Activated CD4-positive, alpha-beta T cell treated with anti-CD3 and anti-CD28 coated beads, Interleukin-2, amount 50 U/mL, for 24 hours (primary cell): Measurements from ENCODE around the gene EGFLAM.

Experiments
- DNase-seq, 2 donors: peaks; one replicate each; pipeline ENCODE4 v3.0.0-alpha.2; 2020; ENCODE audit warnings: low read depth in 1 of 2, low spot score in 1 of 2

The EGFLAM gene

DNA sequence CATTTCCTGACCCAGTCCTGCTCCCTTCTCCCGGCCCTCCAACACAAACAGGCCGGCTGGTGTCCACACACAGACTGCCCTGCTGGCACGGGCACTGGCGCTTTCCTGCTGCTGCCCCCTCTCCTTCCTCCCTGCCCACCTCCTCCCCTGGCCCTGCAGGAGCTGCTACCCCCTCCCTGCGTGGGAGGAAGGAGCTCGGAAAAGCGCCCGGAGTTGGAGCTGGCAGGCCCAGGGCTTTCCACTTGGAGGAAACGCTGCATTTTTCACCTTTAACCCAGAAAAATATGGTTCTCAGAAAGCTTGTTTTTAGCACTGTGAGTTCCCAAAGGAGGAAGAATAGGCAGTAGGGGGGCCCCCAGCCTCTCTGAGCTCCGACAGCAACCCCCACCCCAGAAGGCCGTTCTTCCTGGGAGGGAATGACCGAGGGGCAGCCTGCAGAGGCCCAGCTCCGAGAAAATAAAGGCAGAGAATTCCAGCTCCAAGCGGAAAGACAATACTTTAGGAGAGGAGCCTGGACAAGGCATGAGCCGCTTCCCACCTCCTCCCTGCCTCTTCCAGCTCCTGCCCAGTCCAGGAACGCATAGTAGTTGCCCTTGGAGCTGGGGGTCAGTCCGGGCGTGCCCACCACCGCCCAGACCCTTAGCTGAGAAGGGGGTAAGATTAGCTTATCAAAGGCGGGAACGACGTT lies 209.1 kb downstream of the EGFLAM start:
- no peak for DNase-seq

GRCh38 chr5:38468202-38468673 lies 209.9 kb downstream of the EGFLAM start:
- DNase-seq: no peak

DNA sequence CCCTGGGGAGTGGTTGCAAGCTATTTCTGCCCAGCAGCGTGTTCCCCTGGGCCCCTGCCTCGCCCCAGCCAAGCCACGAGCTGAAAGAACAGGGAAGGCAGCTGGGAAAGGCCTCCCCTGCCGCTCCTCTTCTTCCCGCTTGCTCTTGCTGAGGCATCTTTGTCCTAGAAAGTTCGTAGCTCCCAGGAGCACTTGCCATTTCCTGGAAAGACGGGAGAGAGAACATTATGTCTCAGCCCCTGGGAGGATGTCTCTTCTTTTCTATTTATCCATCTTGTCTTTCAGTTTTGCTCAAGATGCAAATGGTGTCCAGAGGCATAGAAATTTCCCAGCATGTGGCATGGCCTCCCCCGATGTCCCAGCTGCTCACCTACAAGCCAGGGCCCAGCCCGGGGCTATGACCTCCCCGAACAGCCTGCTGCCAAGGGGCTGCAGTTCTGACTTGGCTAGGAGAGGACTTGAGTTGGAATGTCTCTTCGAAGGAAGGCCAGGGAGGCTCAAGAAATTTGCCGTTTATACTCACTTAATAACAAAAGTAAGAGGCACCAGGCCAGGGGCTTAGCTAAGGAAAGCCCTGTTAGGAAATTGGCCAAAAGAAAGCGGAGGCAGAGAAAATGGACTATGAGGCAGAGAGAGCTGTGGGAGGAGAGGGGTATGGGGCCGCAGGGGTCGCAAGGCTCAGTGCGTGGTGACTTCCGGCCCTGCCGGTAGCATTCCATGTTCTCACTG lies 210.8 kb downstream of the EGFLAM start:
- no peak for DNase-seq

DNA sequence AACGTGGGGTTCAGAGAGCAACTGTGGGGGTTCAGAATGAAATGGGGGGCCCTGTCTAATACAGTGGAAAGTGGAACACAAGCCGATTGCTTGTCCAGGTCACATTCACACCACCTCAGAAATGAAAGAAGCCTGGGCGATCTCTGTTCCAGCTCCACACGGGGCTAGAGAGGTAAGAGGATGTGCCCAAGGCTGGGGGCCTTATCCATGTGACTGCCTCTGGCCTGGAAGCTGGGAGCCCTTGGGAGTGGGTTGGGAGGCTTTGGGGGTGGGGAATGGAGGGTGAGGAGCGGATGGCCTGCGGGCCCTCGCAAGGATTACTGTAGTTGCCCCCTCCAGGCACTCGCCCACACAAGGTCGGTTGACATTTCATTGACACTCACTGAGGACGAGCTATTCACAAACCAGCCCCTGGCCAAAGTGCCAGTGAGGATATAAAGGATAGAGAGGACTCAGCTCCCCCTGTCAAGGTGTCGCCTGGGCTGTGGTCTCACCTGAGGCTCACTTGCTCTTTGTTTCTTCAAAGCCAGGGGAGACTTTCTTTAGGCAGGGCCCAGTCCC lies 211.4 kb downstream of the EGFLAM start:
- no peak for DNase-seq

GRCh38 chr5:38471709-38472108 lies 213.3 kb downstream of the EGFLAM start:
- DNase-seq: no peak

GRCh38 chr5:38472541-38472940 lies 214.2 kb downstream of the EGFLAM start:
- no peak for DNase-seq

DNA sequence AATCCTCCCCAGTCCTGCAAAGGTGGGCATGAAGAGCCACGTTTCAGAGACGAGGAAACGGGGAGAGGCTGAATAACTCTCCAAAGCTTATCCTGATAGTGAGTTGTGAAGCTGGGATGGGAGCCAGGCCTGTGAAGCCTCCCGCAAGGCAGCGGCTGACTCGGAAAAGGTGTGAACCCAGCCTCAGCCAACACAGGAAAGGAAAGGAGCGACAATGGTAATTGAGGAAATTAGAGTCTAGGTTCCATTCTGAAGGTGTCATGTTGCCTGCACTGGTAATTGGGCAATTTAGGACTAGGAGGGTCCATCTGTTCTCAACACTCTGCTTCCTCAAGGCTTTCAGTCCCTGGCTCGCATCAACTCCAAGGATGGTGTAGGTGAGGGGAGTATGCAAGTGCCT lies 214.6 kb downstream of the EGFLAM start:
- DNase-seq: no peak

DNA sequence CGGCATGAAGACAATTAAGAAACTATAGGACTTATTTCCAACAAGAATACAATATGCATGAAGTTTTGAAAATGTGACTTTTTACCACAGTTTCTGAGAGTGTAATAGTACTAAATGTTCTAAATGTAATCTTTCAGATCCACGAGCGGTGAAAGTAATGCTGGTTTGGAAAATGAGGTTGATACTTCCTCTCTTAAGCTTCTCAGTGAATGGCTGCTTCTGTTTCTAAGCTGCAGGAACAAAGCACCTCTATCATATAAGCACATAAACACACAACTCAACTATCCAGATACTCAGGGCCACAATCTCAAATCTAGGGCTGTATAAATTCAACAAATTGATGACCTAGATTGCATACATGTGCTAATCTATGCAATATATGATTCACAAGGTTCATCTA lies 219.8 kb downstream of the EGFLAM start:
- no peak for DNase-seq

DNA sequence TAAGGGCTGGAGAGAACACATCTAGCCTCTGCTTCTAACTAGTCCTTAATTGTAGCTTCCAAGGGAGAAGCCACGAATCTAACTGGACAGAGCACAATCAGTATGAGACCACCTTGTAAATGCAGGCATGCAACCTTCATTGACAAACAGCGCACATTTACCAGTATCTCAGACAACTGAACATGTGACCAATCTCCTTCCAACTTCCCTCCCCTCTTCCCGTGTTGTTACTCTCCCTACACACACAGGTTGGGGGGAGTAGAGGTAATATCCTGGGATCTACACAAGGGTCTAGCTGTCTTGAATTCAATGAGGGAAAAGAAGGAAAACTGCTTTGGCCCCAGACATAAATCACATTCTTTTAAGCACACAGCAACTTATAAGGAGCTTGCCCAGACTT lies 220.5 kb downstream of the EGFLAM start:
- DNase-seq: no peak

DNA sequence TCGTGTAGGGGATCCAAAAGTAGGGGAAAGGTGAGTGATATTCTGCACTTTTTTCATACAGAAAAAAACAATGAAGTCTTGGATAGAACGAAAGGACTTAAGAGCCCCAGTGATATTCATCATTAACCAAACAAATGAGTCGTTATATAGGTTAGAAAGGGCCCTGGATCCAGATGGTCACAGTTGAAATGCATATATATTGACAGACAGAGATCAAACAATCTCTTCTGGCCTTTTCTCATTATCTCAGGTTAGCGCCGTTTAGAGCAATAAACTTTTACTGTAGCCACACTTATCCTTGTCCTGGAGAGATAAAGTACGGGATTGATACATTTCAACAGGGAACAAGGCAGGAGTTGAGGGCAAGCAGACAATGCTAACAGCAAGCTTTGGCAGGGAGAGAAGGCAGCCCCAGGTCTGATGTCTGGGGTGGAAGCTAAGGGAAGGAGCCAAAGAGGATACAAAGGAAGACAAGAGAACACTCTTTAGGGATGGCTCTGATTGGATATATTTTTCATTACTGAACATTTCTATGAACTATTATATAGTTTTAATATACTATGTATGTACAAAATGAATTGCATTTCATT lies 221.1 kb downstream of the EGFLAM start:
- no peak for DNase-seq

GRCh38 chr5:38483805-38484398 lies 225.5 kb downstream of the EGFLAM start:
- no peak for DNase-seq

- DNase-seq: no peak
These were observed 235.8 kb downstream of the EGFLAM start for GRCh38 chr5:38494175-38494574.

DNA sequence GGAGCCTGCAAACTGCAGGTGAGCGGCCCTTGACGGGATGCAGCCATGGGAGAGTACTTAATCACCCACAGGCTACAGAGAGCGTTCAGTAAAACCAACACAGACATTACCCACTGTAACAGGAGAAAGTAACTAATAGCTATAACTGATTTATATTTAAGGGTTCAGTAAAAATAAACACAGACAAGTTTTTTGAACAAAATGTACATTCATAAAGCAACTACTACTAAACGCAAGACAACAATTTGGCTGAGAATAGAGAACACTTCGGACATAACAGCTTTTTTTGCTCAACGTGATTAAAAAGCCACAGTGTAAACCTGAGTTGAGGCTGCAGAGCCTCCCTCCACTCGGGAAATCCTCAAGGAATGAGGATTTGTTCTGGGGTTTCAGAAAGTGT lies 236.4 kb downstream of the EGFLAM start:
- no peak for DNase-seq

DNA sequence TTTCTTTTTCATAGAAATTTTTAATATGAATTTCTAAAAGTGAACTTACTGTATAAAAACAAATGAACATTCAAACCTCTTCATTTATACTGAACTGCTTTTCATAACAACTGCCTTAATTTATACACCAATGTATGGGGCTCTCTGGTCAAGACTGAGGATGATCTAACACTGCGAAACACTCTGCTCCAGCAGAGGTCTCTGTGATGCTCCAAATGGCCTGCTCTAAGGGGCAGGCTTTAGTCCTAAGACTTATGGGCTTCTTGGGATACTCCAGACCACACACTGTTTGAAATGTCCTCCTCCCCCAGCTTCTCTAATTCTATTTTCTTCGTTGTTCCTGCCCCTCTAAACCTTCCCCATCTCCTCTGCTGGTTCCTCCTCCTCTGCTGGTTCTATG lies 239.6 kb downstream of the EGFLAM start:
- DNase-seq: no peak

DNA sequence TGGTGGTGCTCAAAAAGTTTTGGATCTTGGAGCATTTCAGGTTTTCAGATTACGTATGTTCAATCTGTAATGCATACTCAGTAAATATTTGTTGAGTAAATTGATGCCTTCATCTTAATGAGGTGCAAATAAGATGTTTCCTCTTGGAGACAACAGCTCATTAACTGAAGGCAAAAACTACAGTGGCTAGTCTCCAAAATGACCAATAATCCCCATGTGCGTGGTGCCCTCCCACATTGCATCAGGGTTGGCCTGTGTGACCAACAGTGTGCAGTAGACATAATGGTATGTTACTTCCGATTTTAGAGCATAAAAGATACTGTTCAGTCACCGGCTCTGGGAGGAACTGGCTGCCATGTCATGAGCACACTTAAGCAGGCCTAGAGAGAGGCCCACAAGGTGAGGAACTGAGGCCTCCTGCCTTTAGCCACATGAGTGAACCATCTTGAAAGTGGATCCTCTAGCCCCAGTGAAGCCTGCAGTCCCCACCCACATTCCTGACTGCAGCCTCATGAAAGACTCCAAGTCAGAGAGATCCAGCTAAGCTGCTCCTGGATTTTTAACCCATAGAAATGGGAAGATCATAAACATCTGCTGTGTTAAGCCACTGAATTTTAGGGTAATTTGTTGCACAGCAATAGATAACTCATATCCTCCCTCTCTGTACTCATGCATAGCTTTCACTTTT lies 242.4 kb downstream of the EGFLAM start:
- no peak for DNase-seq

DNA sequence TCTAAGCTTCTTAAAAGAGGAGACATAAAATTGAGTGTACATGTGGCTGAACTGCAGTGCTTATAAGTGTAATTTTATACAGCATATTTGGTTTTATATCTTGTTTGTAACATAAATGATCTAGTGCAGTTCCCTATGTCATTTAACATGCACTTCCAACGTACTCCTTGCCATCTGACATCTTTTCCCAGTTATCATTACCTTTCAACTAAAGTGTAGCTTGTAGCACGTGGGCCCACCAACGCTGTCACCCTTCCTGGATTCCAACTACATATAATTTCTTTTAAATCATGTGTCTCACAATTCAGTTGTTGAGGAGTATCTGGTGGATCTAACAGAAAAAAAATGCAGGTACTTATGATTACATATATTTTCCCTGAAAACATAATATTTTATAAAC lies 247.9 kb downstream of the EGFLAM start:
- no peak for DNase-seq

DNA sequence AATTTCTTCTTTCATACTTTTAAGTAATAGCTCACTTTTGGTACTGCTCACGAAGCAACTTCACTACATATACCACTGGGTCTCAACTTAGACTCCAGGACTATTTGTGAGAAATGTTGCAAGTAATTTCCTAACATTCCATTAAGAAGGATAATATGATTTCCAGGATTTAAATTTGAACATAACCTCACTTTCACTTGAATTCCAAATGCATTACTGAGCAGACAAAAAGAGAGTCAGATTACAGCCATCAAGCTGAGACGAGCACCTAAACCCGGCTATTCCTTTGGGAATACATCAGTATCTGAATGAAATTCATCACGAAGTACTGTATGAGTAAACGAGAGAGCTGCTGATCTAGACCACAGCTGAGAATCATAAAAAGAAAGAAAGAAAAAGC lies 250.8 kb downstream of the EGFLAM start:
- DNase-seq: no peak
